Measurements from ENCODE around the gene ZNF598. TPM values are rescaled to one million over a fixed set of nuclear protein-coding genes. Genes with fewer than 3 reads are reported as not detected.

ZNF598 gene
- total and polyA plus RNA-seq, 4 donors = 2.7 to 28.4 (median 16.2) TPM

GRCh38 chr16:2037115-2037514 lies 27.5 kb upstream of the ZNF598 start:
- DNase-seq (ENCODE audit: low spot score) = no peak
- no peaks in the 10 kb centered on the region for H3K27me3 ChIP-seq (ENCODE audit: control insufficient read depth in 4 of 4, insufficient read depth in 4 of 4, low read length in 3 of 4)
- H3K9me3 ChIP-seq (ENCODE audit: control insufficient read depth in 4 of 4, low read length in 3 of 4) = no peaks in the 10 kb centered on the region
- peak overlapping the region; percentile 31 to 48 for H3K9ac ChIP-seq (ENCODE audit: low read depth in 1 of 2, low read length in 2 of 2)
- peaks cover 0 to 2% (median 0%) of the 10 kb centered on the region in 4 donors for H3K36me3 ChIP-seq (ENCODE audit: control insufficient read depth in 4 of 4, insufficient read depth in 3 of 4, low read depth in 1 of 4, low read length in 3 of 4)
- no peak for TF ChIP-seq NR2F2 (IDR thresholded peaks at IDR 0.05)
- TF ChIP-seq YY1 (IDR thresholded peaks at IDR 0.05) = no peak
- TF ChIP-seq REST (IDR thresholded peaks at IDR 0.05) = no peak
- no peak for TF ChIP-seq EGR1 (IDR thresholded peaks at IDR 0.05; ENCODE audit: low read depth in 2 of 2)
- no peak for TF ChIP-seq ATF3 (IDR thresholded peaks at IDR 0.05)
- no peak for TF ChIP-seq FOXA2 (IDR thresholded peaks at IDR 0.05)
- TF ChIP-seq RXRA (IDR thresholded peaks at IDR 0.05) = no peak
- TF ChIP-seq CTCF (IDR thresholded peaks at IDR 0.05; ENCODE audit: low read depth, low read length, missing input control) = no peak
- no peak for TF ChIP-seq MAX (IDR thresholded peaks at IDR 0.05)
- TF ChIP-seq JUND (IDR thresholded peaks at IDR 0.05) = no peak
- no peak for TF ChIP-seq HNF4G (IDR thresholded peaks at IDR 0.05)
- no peak for TF ChIP-seq HNF4A (conservative IDR thresholded peaks at IDR 0.05)
- TF ChIP-seq GABPA (IDR thresholded peaks at IDR 0.05 in 1 of 2, conservative IDR thresholded peaks at IDR 0.05 in 1 of 2) = no peak
- TF ChIP-seq FOXA1 (IDR thresholded peaks at IDR 0.05) = no peak
- H3K27ac ChIP-seq (ENCODE audit: low read depth in 1 of 2, low read length in 2 of 2) = peak overlapping the region; percentile 91 to 98
- peak overlapping the region; percentile 48 to 82 (median 69) for H3K4me3 ChIP-seq (ENCODE audit: low read depth in 1 of 3, low read length in 3 of 3)
- H3K4me1 ChIP-seq (ENCODE audit: control insufficient read depth in 4 of 4, insufficient read depth in 4 of 4, low read length in 3 of 4) = peaks cover 32 to 88% (median 62%) of the 10 kb centered on the region in 4 donors
- WGBS = 31% methylated on average over 15 of the region's 15 CpGs

GRCh38 chr16:2036200-2036966 lies 26.8 kb upstream of the ZNF598 start:
- Histone ChIP-seq H3K9me3 (ENCODE audit: control insufficient read depth in 4 of 4, low read length in 3 of 4) (no peaks in the 10 kb centered on the region), H3K27ac (ENCODE audit: low read depth in 1 of 2, low read length in 2 of 2) (peak overlapping the region; percentile 91 to 98), H3K9ac (ENCODE audit: low read depth in 1 of 2, low read length in 2 of 2) (peak overlapping the region; percentile 48 to 81), H3K4me3 (ENCODE audit: low read depth in 1 of 3, low read length in 3 of 3) (peak overlapping the region; percentile 48 to 82 (median 69)), H3K27me3 (ENCODE audit: control insufficient read depth in 4 of 4, insufficient read depth in 4 of 4, low read length in 3 of 4) (no peaks in the 10 kb centered on the region), H3K36me3 (ENCODE audit: control insufficient read depth in 4 of 4, insufficient read depth in 3 of 4, low read depth in 1 of 4, low read length in 3 of 4) (peaks cover 0 to 2% (median 0%) of the 10 kb centered on the region in 4 donors), H3K4me1 (ENCODE audit: control insufficient read depth in 4 of 4, insufficient read depth in 4 of 4, low read length in 3 of 4) (peaks cover 26 to 88% (median 60%) of the 10 kb centered on the region in 4 donors)
- no peak for DNase-seq (ENCODE audit: low spot score)
- 32% methylated on average over 47 of the region's 47 CpGs for WGBS
- TF ChIP-seq NR2F2 (IDR thresholded peaks at IDR 0.05) (no peak), JUND (IDR thresholded peaks at IDR 0.05) (no peak), FOXA2 (IDR thresholded peaks at IDR 0.05) (no peak), HNF4G (IDR thresholded peaks at IDR 0.05) (no peak), SP1 (IDR thresholded peaks at IDR 0.05) (no peak), GABPA (IDR thresholded peaks at IDR 0.05 in 1 of 2, conservative IDR thresholded peaks at IDR 0.05 in 1 of 2) (no peak), MAX (IDR thresholded peaks at IDR 0.05) (no peak), EGR1 (IDR thresholded peaks at IDR 0.05; ENCODE audit: low read depth in 2 of 2) (no peak), FOXA1 (IDR thresholded peaks at IDR 0.05) (no peak), YY1 (IDR thresholded peaks at IDR 0.05) (no peak), ATF3 (IDR thresholded peaks at IDR 0.05) (no peak), TAF1 (conservative IDR thresholded peaks at IDR 0.05) (no peak), REST (IDR thresholded peaks at IDR 0.05) (no peak), RXRA (IDR thresholded peaks at IDR 0.05) (no peak), ZBTB33 (IDR thresholded peaks at IDR 0.05) (no peak), HNF4A (conservative IDR thresholded peaks at IDR 0.05) (no peak)
